Transverse colon (tissue), 4 donors: ENCODE results near the gene RUNX3.

Source experiments
- POLR2AphosphoS5 ChIP-seq, 3 donors: sonication (generic); formaldehyde crosslinking; IDR thresholded peaks; one replicate each; pipeline ENCODE4 v1.6.1; 2016; ENCODE audit warnings: antibody characterized with exemption in 3 of 3
- TF ChIP-seq, protein P1 (sequence below), 5 experiments: fragments of 200-600 bp in 3 of 5; fragments of 450-650 bp in 2 of 5; sonication (generic) in 3 of 5; IDR thresholded peaks; 1 replicate in 2 of 5; 2 replicates in 3 of 5; pipeline ENCODE4 v1.5.1; 2016 to 2017; ENCODE audit warnings: antibody characterized with exemption in 5 of 5, inconsistent platforms in 3 of 5, mild to moderate bottlenecking in 2 of 5, moderate library complexity in 1 of 5

DNA sequence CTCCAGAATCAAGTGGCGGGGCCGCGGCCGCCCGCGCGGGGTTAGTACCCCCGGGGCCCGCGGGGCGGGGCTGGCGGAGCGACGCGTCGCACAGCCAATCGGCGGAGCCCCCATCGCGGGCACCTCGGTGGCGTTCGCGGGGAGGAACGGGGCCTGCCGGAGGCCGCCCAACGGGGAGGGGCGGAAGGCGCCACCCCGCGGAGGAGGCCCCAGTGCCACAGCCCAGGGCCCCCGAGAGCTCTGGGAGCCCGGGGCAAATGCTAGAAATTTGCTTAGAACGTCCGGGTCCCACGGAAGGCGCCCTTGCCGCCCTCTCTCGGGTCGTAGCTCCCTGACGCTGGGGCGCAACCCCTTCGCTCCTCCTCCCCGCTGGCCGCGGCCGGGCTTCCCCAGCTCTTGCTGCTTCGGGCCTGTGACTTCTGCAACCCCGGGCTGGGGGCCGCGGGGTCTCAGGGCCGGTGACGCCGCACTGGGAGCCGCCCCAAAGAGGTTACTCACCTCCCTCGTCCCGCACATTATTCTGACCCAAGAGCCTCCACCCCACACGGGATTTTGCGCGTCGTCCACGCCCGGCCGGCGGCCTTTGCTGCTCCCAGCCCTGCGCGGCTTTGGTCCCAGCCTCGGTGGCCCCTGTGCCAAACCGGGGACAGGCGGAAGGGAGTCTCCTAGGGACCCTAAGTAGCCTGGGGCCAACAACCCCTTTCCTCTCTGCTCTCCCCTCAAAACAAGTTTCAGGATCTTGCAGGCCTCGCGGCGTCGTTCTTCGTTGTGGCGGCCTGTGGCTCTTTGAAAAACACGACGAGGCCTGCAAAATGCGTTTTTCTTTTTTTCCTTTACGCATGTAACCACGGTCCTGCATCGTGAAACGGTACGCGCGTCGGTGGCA, at the start of gene RUNX3:
- TF ChIP-seq, protein P1, sequence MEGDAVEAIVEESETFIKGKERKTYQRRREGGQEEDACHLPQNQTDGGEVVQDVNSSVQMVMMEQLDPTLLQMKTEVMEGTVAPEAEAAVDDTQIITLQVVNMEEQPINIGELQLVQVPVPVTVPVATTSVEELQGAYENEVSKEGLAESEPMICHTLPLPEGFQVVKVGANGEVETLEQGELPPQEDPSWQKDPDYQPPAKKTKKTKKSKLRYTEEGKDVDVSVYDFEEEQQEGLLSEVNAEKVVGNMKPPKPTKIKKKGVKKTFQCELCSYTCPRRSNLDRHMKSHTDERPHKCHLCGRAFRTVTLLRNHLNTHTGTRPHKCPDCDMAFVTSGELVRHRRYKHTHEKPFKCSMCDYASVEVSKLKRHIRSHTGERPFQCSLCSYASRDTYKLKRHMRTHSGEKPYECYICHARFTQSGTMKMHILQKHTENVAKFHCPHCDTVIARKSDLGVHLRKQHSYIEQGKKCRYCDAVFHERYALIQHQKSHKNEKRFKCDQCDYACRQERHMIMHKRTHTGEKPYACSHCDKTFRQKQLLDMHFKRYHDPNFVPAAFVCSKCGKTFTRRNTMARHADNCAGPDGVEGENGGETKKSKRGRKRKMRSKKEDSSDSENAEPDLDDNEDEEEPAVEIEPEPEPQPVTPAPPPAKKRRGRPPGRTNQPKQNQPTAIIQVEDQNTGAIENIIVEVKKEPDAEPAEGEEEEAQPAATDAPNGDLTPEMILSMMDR (IDR thresholded peaks at IDR 0.05), result no peak
- TF ChIP-seq POLR2AphosphoS5 (IDR thresholded peaks at IDR 0.05), result no peak
